ENCODE measurements around the gene RPL7A.

DNA sequence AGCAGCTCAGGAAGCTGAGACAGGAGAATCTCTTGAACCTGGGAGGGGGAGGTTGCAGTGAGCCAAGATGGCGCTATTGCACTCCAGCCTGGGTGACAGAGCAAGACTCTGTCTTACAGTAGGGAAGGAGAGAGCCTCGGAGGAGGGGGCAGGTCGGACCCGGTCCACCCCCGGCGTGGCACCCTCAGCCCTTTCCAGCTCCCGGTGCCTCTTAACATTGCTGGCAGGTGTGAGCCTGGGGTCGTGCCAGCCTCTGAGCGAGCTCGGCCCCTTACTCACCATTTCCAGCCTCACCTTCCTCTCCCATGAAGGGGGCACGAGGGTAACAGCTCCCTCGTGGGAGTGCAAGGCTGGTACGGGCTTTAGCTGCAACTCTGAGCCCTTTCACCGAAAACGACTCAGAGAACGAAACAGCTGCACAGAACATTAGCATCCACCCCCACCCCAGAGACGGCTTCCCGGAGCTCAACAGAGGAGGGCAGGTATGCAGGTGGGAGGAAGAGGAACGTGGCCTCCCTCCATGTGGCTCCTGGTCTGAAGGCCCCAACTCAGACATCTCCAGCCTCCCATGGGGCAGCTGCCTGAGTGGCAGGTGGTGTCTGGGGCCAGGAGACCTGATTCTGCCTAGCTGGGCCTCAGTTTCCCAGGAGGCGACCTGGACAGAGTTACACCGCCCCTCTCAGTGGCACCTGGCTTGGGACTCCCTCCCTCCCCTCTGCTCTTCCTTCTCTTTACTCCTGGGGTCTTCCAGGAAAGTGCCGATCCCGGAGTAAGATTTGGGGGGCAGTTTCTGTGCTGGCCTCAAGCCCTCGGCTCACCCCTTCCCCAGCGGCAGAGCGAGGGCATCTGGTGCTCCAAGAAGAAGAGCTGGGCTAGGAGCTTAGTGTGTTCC, 44.5 kb upstream of the RPL7A start:
- TF ChIP-seq, protein P1, sequence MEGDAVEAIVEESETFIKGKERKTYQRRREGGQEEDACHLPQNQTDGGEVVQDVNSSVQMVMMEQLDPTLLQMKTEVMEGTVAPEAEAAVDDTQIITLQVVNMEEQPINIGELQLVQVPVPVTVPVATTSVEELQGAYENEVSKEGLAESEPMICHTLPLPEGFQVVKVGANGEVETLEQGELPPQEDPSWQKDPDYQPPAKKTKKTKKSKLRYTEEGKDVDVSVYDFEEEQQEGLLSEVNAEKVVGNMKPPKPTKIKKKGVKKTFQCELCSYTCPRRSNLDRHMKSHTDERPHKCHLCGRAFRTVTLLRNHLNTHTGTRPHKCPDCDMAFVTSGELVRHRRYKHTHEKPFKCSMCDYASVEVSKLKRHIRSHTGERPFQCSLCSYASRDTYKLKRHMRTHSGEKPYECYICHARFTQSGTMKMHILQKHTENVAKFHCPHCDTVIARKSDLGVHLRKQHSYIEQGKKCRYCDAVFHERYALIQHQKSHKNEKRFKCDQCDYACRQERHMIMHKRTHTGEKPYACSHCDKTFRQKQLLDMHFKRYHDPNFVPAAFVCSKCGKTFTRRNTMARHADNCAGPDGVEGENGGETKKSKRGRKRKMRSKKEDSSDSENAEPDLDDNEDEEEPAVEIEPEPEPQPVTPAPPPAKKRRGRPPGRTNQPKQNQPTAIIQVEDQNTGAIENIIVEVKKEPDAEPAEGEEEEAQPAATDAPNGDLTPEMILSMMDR (IDR thresholded peaks at IDR 0.05; ENCODE audit: low read depth, low read length) = no peak
- TF ChIP-seq POLR2A (IDR thresholded peaks at IDR 0.05; ENCODE audit: extremely low read depth, insufficient read length) = no peak
- TF ChIP-seq, protein P2, sequence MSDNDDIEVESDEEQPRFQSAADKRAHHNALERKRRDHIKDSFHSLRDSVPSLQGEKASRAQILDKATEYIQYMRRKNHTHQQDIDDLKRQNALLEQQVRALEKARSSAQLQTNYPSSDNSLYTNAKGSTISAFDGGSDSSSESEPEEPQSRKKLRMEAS (IDR thresholded peaks at IDR 0.05; ENCODE audit: low read depth, low read length) = no peak
